H9 (cell line): Measurements from ENCODE around the gene YJU2. TPM values are rescaled to one million over a fixed set of nuclear protein-coding genes. Genes with fewer than 3 reads are reported as not detected.

Experiments used
- DNase-seq: peaks from one replicate; pipeline ENCODE4 v3.0.0-alpha.2; 2017
- H2AFZ ChIP-seq: one replicate; pipeline ENCODE4 v1.6.1; 2013; ENCODE audit warnings: mild to moderate bottlenecking, low read length, control low read depth, moderate library complexity
- H2AK5ac ChIP-seq: 2 replicates; pipeline ENCODE4 v1.6.1; 2013; ENCODE audit warnings: low read length, control low read depth, mixed read lengths; ENCODE audit not compliant: insufficient read length
- H2BK120ac ChIP-seq: one replicate; pipeline ENCODE4 v1.6.1; 2013; ENCODE audit warnings: low read depth, mild to moderate bottlenecking, low read length, control low read depth, inconsistent platforms; ENCODE audit not compliant: poor library complexity, severe bottlenecking
- H2BK12ac ChIP-seq: 2 replicates; pipeline ENCODE4 v1.6.1; 2013; ENCODE audit warnings: low read length, control low read depth, mixed read lengths, low read depth; ENCODE audit not compliant: insufficient read length
- H2BK15ac ChIP-seq: 2 replicates; pipeline ENCODE4 v1.6.1; 2013; ENCODE audit warnings: low read depth, low read length, control low read depth
- H2BK20ac ChIP-seq: one replicate; pipeline ENCODE4 v1.6.1; 2013; ENCODE audit warnings: low read depth, mild to moderate bottlenecking, low read length, control low read depth, inconsistent platforms; ENCODE audit not compliant: poor library complexity, severe bottlenecking
- H2BK5ac ChIP-seq: 2 replicates; pipeline ENCODE4 v1.6.1; 2013; ENCODE audit warnings: low read length, control low read depth, mixed read lengths; ENCODE audit not compliant: insufficient read length
- H3K14ac ChIP-seq: 2 replicates; pipeline ENCODE4 v1.6.1; 2013; ENCODE audit warnings: low read length, control low read depth; ENCODE audit not compliant: insufficient read depth
- H3K18ac ChIP-seq: 2 replicates; pipeline ENCODE4 v1.6.1; 2013; ENCODE audit warnings: low read depth, mild to moderate bottlenecking, mixed read lengths, low read length, control low read depth; ENCODE audit not compliant: insufficient read length
- H3K23ac ChIP-seq: 2 replicates; pipeline ENCODE4 v1.6.1; 2013; ENCODE audit warnings: low read length, control low read depth, mixed read lengths, low read depth; ENCODE audit not compliant: insufficient read length
- H3K23me2 ChIP-seq: 2 replicates; pipeline ENCODE4 v1.6.1; 2013; ENCODE audit warnings: low read depth, mild to moderate bottlenecking, mixed read lengths, low read length, control low read depth; ENCODE audit not compliant: insufficient read length, poor library complexity, severe bottlenecking
- H3K27ac ChIP-seq: 2 replicates; pipeline ENCODE4 v1.5.1; 2013; ENCODE audit warnings: low read length, control low read depth, mixed read lengths, low read depth; ENCODE audit not compliant: insufficient read length
- H3K27me3 ChIP-seq: 2 replicates; pipeline ENCODE4 v1.6.1; 2013; ENCODE audit warnings: low read length, control low read depth, inconsistent platforms; ENCODE audit not compliant: insufficient read depth
- H3K4ac ChIP-seq: 2 replicates; pipeline ENCODE4 v1.6.1; 2013; ENCODE audit warnings: low read depth, mild to moderate bottlenecking, control low read depth, inconsistent platforms, low read length, moderate library complexity
- H3K4me1 ChIP-seq: 2 replicates; pipeline ENCODE4 v1.6.1; 2013; ENCODE audit warnings: low read length, control low read depth, inconsistent platforms; ENCODE audit not compliant: insufficient read depth
- H3K4me2 ChIP-seq: 2 replicates; pipeline ENCODE4 v1.6.1; 2013; ENCODE audit warnings: low read length, control low read depth, mixed read lengths; ENCODE audit not compliant: insufficient read length, insufficient read depth
- H3K56ac ChIP-seq: 2 replicates; pipeline ENCODE4 v1.6.1; 2013; ENCODE audit warnings: low read depth, mild to moderate bottlenecking, mixed read lengths, low read length, control low read depth; ENCODE audit not compliant: insufficient read length
- H3K79me1 ChIP-seq: 2 replicates; pipeline ENCODE4 v1.6.1; 2013; ENCODE audit warnings: low read depth, mild to moderate bottlenecking, moderate library complexity, low read length, control low read depth, inconsistent platforms; ENCODE audit not compliant: insufficient read depth, poor library complexity, severe bottlenecking
- H3K79me2 ChIP-seq: 2 replicates; pipeline ENCODE4 v1.6.1; 2013; ENCODE audit warnings: low read length, control low read depth, inconsistent platforms; ENCODE audit not compliant: insufficient read depth
- H3K9ac ChIP-seq: 2 replicates; pipeline ENCODE4 v1.6.1; 2013; ENCODE audit warnings: low read length, control low read depth, mixed read lengths; ENCODE audit not compliant: insufficient read length; ENCODE audit errors: extremely low read depth
- H3K9me3 ChIP-seq: one replicate; pipeline ENCODE4 v1.6.1; 2013; ENCODE audit warnings: low read depth, low read length, inconsistent platforms; ENCODE audit not compliant: control insufficient read depth
- H3T11ph ChIP-seq: one replicate; pipeline ENCODE4 v1.6.1; 2013; ENCODE audit warnings: mild to moderate bottlenecking, low read length, control low read depth, inconsistent platforms
- H4K20me1 ChIP-seq: one replicate; pipeline ENCODE4 v1.6.1; 2013; ENCODE audit not compliant: control insufficient read depth, insufficient read length, insufficient read depth
- H4K5ac ChIP-seq: 2 replicates; pipeline ENCODE4 v1.6.1; 2013; ENCODE audit warnings: low read depth, mild to moderate bottlenecking, mixed read lengths, low read length, control low read depth; ENCODE audit not compliant: insufficient read length
- H4K8ac ChIP-seq: replicated peaks from 2 replicates; pipeline ENCODE4 v1.6.1; 2013; ENCODE audit warnings: low read length, control low read depth, mixed read lengths, low read depth; ENCODE audit not compliant: insufficient read length
- H4K91ac ChIP-seq: 2 replicates; pipeline ENCODE4 v1.6.1; 2013; ENCODE audit warnings: low read depth, mild to moderate bottlenecking, moderate library complexity, mixed read lengths, low read length, control low read depth; ENCODE audit not compliant: insufficient read length
- H3K27ac Mint-ChIP-seq, 3 experiments: 2 replicates in 2 of 3; 3 replicates in 1 of 3; pipeline ENCODE4 v1.8.0; 2020 to 2021; ENCODE audit warnings: mixed read lengths in 3 of 3, mild to moderate bottlenecking in 1 of 3, moderate library complexity in 1 of 3
- H3K27me3 Mint-ChIP-seq: 2 replicates; pipeline ENCODE4 v1.8.0; 2021; ENCODE audit warnings: low read depth, mild to moderate bottlenecking, moderate library complexity, mixed read lengths
- H3K36me3 Mint-ChIP-seq, 3 experiments: 2 replicates in 2 of 3; 3 replicates in 1 of 3; pipeline ENCODE4 v1.8.0; 2020 to 2021; ENCODE audit warnings: low read depth in 3 of 3, mixed read lengths in 3 of 3; ENCODE audit not compliant: insufficient read depth in 1 of 3
- H3K4me1 Mint-ChIP-seq, 2 experiments: 2 replicates each; pipeline ENCODE4 v1.8.0; 2020; ENCODE audit warnings: mixed read lengths in 2 of 2
- H3K4me3 Mint-ChIP-seq, 2 experiments: 2 replicates in 1 of 2; 3 replicates in 1 of 2; pipeline ENCODE4 v1.8.0; 2020 to 2021; ENCODE audit warnings: mild to moderate bottlenecking in 2 of 2, mixed read lengths in 2 of 2, moderate library complexity in 1 of 2
- H3K9me3 Mint-ChIP-seq, 2 experiments: 2 replicates in 1 of 2; 3 replicates in 1 of 2; pipeline ENCODE4 v1.8.0; 2020; ENCODE audit warnings: mild to moderate bottlenecking in 2 of 2, mixed read lengths in 2 of 2, moderate library complexity in 1 of 2
- CTCF ChIP-seq: fragments of 200-600 bp; sonication (generic); conservative IDR thresholded peaks from 3 replicates; pipeline ENCODE4 v1.8.0; 2021; ENCODE audit warnings: antibody characterized with exemption, mild to moderate bottlenecking
- WGBS: extraction: QIAGEN DNeasy Blood & Tissue Kit; methylation state at CpG from one replicate; pipeline ENCODE4 v1.1.7; 2013; ENCODE audit warnings: missing lambda C conversion rate, low lambda C conversion rate, mixed read lengths; ENCODE audit not compliant: insufficient read length; ENCODE audit errors: extremely low coverage; 5-methylcytosine and 5-hydroxymethylcytosine counted together
- total RNA-seq: library from RNA; stranded (reverse); gene quantifications from 2 replicates; pipeline ENCODE4 v1.2.1, GENCODE V29; 2021

Gene YJU2
- total RNA-seq, 1 experiment from 2014 or later, result 31.0 TPM

GRCh38 chr19:4258181-4258580, 11.3 kb downstream of the YJU2 start:
- no peak overlapping the region for H3K23ac ChIP-seq
- no peak overlapping the region for H2BK15ac ChIP-seq
- no peak overlapping the region for H4K5ac ChIP-seq
- H2BK5ac ChIP-seq, result no peak overlapping the region
- H3K18ac ChIP-seq, result no peak overlapping the region
- H3K14ac ChIP-seq, result no peak overlapping the region
- no peaks in the 10 kb centered on the region for H3K79me1 ChIP-seq
- DNase-seq, result no peak
- Mint-ChIP-seq H3K4me1 (no peaks in the 10 kb centered on the region), H3K4me3 (no peak overlapping the region), H3K36me3 (peaks cover 41 to 75% (median 59%) of the 10 kb centered on the region in 3 experiments), H3K9me3 (peaks cover 21 to 28% of the 10 kb centered on the region in 2 experiments), H3K27ac (no peak overlapping the region), H3K27me3 (no peaks in the 10 kb centered on the region)
- no peak overlapping the region for H2BK12ac ChIP-seq
- no peak overlapping the region for H3K4ac ChIP-seq
- H2BK20ac ChIP-seq, result no peak overlapping the region
- H3K27ac ChIP-seq, result no peak overlapping the region
- no peaks in the 10 kb centered on the region for H3K4me1 ChIP-seq
- no peak overlapping the region for H3K9ac ChIP-seq
- H2AFZ ChIP-seq, result no peak overlapping the region
- no peak for TF ChIP-seq CTCF
- H3K27me3 ChIP-seq, result no peaks in the 10 kb centered on the region
- H2AK5ac ChIP-seq, result no peak overlapping the region
- no peak overlapping the region for H3K4me2 ChIP-seq
- no peak overlapping the region for H2BK120ac ChIP-seq
- H3K79me2 ChIP-seq, result no peaks in the 10 kb centered on the region
- peaks cover 8% of the 10 kb centered on the region for H3K9me3 ChIP-seq
- H4K91ac ChIP-seq, result no peak overlapping the region
- H4K20me1 ChIP-seq, result no peaks in the 10 kb centered on the region
- no peaks in the 10 kb centered on the region for H3K23me2 ChIP-seq
- H3K56ac ChIP-seq, result no peak overlapping the region
- no peak overlapping the region for H4K8ac ChIP-seq
- no peak overlapping the region for H3T11ph ChIP-seq
- no CpG with 5 or more reads among the region's 28 CpGs for WGBS
